Lower leg skin (tissue), 3 donors: ENCODE results near the gene ZNF778.

Experiments
- POLR2A ChIP-seq, 2 donors: fragments of 450-650 bp; IDR thresholded peaks; one replicate each; pipeline ENCODE4 v1.6.1; 2016 to 2017; ENCODE audit warnings: antibody characterized with exemption in 2 of 2, mild to moderate bottlenecking in 1 of 2, moderate library complexity in 1 of 2
- TF ChIP-seq, protein P1 (sequence below), 3 donors: fragments of 450-650 bp; IDR thresholded peaks; one replicate each; pipeline ENCODE4 v1.5.1; 2016; ENCODE audit warnings: antibody characterized with exemption in 3 of 3, mild to moderate bottlenecking in 3 of 3, moderate library complexity in 2 of 3

- TF ChIP-seq, protein P1, sequence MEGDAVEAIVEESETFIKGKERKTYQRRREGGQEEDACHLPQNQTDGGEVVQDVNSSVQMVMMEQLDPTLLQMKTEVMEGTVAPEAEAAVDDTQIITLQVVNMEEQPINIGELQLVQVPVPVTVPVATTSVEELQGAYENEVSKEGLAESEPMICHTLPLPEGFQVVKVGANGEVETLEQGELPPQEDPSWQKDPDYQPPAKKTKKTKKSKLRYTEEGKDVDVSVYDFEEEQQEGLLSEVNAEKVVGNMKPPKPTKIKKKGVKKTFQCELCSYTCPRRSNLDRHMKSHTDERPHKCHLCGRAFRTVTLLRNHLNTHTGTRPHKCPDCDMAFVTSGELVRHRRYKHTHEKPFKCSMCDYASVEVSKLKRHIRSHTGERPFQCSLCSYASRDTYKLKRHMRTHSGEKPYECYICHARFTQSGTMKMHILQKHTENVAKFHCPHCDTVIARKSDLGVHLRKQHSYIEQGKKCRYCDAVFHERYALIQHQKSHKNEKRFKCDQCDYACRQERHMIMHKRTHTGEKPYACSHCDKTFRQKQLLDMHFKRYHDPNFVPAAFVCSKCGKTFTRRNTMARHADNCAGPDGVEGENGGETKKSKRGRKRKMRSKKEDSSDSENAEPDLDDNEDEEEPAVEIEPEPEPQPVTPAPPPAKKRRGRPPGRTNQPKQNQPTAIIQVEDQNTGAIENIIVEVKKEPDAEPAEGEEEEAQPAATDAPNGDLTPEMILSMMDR (IDR thresholded peaks at IDR 0.05): no peak
- no peak for TF ChIP-seq POLR2A (IDR thresholded peaks at IDR 0.05)
Measured at GRCh38 chr16:89243664-89244063, 26.2 kb downstream of the ZNF778 start.
